ENCODE measurements around the gene GRAMD2B. TPM values are rescaled to one million over a fixed set of nuclear protein-coding genes. Genes with fewer than 3 reads are reported as not detected.

The GRAMD2B gene
- total RNA-seq, 1 experiment from 2014 or later = 4.1 TPM

GRCh38 chr5:126479810-126480209 lies 56.6 kb downstream of the GRAMD2B start:
- intact Hi-C loops (cut with micrococcal nuclease; ENCODE audit: unreplicated experiment) = no loop called here
- no TSS peak for BruUV-seq (replicated peaks)
- no peak overlapping the region for H3K27ac ChIP-seq (ENCODE audit: low read length)
- no peaks in the 10 kb centered on the region for H3K27me3 ChIP-seq (ENCODE audit: control insufficient read depth, insufficient read depth, low read length)
- H3K4me3 ChIP-seq (ENCODE audit: low read depth in 2 of 2, low read length in 2 of 2) = no peak overlapping the region
- no peaks in the 10 kb centered on the region for H3K9me3 ChIP-seq (ENCODE audit: control insufficient read depth, insufficient read depth, low read depth, low read length)
- no peak for ATAC-seq
- no peak for DNase-seq (ENCODE audit: low read depth, low spot score)
- ChIA-PET CTCF (no interaction called here), POLR2A (no interaction called here)
- H3K4me1 ChIP-seq (ENCODE audit: control insufficient read depth, insufficient read depth, low read length) = no peaks in the 10 kb centered on the region
- peaks cover 2% of the 10 kb centered on the region; the same call in 1 of the 2 replicates for H3K36me3 ChIP-seq (ENCODE audit: control insufficient read depth, insufficient read depth, low read length)
- in situ Hi-C loops (cut with HindIII; ENCODE audit: low pct_unique_long_range_greater_than_20kb, low sequenced_read_pairs) = no loop called here
- TF ChIP-seq, protein P1, sequence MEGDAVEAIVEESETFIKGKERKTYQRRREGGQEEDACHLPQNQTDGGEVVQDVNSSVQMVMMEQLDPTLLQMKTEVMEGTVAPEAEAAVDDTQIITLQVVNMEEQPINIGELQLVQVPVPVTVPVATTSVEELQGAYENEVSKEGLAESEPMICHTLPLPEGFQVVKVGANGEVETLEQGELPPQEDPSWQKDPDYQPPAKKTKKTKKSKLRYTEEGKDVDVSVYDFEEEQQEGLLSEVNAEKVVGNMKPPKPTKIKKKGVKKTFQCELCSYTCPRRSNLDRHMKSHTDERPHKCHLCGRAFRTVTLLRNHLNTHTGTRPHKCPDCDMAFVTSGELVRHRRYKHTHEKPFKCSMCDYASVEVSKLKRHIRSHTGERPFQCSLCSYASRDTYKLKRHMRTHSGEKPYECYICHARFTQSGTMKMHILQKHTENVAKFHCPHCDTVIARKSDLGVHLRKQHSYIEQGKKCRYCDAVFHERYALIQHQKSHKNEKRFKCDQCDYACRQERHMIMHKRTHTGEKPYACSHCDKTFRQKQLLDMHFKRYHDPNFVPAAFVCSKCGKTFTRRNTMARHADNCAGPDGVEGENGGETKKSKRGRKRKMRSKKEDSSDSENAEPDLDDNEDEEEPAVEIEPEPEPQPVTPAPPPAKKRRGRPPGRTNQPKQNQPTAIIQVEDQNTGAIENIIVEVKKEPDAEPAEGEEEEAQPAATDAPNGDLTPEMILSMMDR (IDR thresholded peaks at IDR 0.05) = no peak
- TF ChIP-seq, protein P2, sequence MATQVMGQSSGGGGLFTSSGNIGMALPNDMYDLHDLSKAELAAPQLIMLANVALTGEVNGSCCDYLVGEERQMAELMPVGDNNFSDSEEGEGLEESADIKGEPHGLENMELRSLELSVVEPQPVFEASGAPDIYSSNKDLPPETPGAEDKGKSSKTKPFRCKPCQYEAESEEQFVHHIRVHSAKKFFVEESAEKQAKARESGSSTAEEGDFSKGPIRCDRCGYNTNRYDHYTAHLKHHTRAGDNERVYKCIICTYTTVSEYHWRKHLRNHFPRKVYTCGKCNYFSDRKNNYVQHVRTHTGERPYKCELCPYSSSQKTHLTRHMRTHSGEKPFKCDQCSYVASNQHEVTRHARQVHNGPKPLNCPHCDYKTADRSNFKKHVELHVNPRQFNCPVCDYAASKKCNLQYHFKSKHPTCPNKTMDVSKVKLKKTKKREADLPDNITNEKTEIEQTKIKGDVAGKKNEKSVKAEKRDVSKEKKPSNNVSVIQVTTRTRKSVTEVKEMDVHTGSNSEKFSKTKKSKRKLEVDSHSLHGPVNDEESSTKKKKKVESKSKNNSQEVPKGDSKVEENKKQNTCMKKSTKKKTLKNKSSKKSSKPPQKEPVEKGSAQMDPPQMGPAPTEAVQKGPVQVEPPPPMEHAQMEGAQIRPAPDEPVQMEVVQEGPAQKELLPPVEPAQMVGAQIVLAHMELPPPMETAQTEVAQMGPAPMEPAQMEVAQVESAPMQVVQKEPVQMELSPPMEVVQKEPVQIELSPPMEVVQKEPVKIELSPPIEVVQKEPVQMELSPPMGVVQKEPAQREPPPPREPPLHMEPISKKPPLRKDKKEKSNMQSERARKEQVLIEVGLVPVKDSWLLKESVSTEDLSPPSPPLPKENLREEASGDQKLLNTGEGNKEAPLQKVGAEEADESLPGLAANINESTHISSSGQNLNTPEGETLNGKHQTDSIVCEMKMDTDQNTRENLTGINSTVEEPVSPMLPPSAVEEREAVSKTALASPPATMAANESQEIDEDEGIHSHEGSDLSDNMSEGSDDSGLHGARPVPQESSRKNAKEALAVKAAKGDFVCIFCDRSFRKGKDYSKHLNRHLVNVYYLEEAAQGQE (IDR thresholded peaks at IDR 0.05; ENCODE audit: insufficient read depth in 1 of 2, low read depth in 2 of 2, low read length in 1 of 2) = no peak
- TF ChIP-seq SIN3A (IDR thresholded peaks at IDR 0.05; ENCODE audit: borderline replicate concordance, insufficient read depth, low read depth, low read length) = no peak
- TF ChIP-seq POLR2AphosphoS5 (IDR thresholded peaks at IDR 0.05; ENCODE audit: low read depth, low read length) = no peak
- no peak for TF ChIP-seq TCF7L2 (IDR thresholded peaks at IDR 0.05; ENCODE audit: low read depth, low read length)

- TF ChIP-seq, protein P2 (IDR thresholded peaks at IDR 0.05; ENCODE audit: insufficient read depth in 1 of 2, low read depth in 2 of 2, low read length in 1 of 2) = no peak
- TF ChIP-seq SIN3A (IDR thresholded peaks at IDR 0.05; ENCODE audit: borderline replicate concordance, insufficient read depth, low read depth, low read length) (no peak), TCF7L2 (IDR thresholded peaks at IDR 0.05; ENCODE audit: low read depth, low read length) (no peak), POLR2AphosphoS5 (IDR thresholded peaks at IDR 0.05; ENCODE audit: low read depth, low read length) (no peak)
- TF ChIP-seq, protein P1 (IDR thresholded peaks at IDR 0.05) = no peak
- ATAC-seq (no peak), DNase-seq (ENCODE audit: low read depth, low spot score) (no peak)
- ChIA-PET CTCF (no interaction called here), POLR2A (no interaction called here)
- Histone ChIP-seq H3K4me1 (ENCODE audit: control insufficient read depth, insufficient read depth, low read length) (no peaks in the 10 kb centered on the region), H3K9me3 (ENCODE audit: control insufficient read depth, insufficient read depth, low read depth, low read length) (no peaks in the 10 kb centered on the region), H3K27ac (ENCODE audit: low read length) (no peak overlapping the region), H3K27me3 (ENCODE audit: control insufficient read depth, insufficient read depth, low read length) (no peaks in the 10 kb centered on the region), H3K36me3 (ENCODE audit: control insufficient read depth, insufficient read depth, low read length) (peaks cover 2% of the 10 kb centered on the region; the same call in 1 of the 2 replicates), H3K4me3 (ENCODE audit: low read depth in 2 of 2, low read length in 2 of 2) (no peak overlapping the region)
- intact Hi-C loops (cut with micrococcal nuclease; ENCODE audit: unreplicated experiment) (no loop called here), in situ Hi-C loops (cut with HindIII; ENCODE audit: low pct_unique_long_range_greater_than_20kb, low sequenced_read_pairs) (no loop called here)
- no TSS peak for BruUV-seq (replicated peaks)
These were observed 57.6 kb downstream of the GRAMD2B start for GRCh38 chr5:126480824-126481223.
